ENCODE data around the gene DRAP1.

Gene DRAP1

DNA sequence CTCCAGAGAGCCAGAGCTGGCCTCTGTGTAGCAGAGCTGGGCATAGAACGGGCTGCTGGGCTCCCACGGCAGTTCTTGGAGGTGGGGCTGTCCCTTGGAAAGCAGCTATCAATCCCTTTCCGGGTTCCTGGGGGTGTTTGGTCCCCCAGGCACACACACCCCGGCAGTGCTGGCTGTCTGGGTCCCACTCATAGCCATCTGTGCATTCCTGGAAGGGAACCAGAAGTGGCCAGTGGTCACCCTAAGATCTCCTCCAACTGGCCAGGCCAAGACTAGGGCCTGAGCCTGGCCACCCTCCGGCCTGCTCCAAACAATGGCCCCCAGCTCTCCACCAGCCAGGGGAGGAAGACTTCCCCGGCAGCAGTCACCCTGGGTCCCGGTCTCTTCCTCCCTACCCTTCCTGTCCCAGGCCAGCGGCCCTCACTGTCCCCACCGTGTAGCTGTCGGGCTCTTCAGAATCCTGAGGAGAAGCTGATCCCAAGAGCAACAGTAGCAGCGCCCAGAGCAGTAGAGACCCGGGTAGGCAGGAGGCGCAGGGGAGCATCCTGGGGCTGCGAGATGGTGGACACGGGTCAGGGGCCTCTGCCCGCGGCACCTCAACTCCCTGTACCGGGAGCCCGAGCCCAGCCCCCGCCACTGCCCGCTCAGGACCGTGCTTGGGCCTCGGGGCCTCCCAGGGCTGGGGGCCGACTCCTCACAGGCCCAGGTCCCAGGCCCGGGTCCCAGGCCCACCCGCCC, 47.2 kb upstream of the DRAP1 start:
- Histone ChIP-seq H3K4me3 (replicated peaks; ENCODE audit: insufficient read depth, low read length) (no peak overlapping the region), H3K27me3 (ENCODE audit: insufficient read depth, poor library complexity, severe bottlenecking) (no peaks in the 10 kb centered on the region), H3K27ac (replicated peaks) (no peak overlapping the region)
- TF ChIP-seq SPI1 (IDR thresholded peaks at IDR 0.05; ENCODE audit: borderline replicate concordance, low read depth) (no peak), POLR2AphosphoS5 (IDR thresholded peaks at IDR 0.05; ENCODE audit: low read depth) (no peak), GABPA (IDR thresholded peaks at IDR 0.05; ENCODE audit: low read depth) (no peak)
- TF ChIP-seq, protein P1, sequence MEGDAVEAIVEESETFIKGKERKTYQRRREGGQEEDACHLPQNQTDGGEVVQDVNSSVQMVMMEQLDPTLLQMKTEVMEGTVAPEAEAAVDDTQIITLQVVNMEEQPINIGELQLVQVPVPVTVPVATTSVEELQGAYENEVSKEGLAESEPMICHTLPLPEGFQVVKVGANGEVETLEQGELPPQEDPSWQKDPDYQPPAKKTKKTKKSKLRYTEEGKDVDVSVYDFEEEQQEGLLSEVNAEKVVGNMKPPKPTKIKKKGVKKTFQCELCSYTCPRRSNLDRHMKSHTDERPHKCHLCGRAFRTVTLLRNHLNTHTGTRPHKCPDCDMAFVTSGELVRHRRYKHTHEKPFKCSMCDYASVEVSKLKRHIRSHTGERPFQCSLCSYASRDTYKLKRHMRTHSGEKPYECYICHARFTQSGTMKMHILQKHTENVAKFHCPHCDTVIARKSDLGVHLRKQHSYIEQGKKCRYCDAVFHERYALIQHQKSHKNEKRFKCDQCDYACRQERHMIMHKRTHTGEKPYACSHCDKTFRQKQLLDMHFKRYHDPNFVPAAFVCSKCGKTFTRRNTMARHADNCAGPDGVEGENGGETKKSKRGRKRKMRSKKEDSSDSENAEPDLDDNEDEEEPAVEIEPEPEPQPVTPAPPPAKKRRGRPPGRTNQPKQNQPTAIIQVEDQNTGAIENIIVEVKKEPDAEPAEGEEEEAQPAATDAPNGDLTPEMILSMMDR (IDR thresholded peaks at IDR 0.05; ENCODE audit: insufficient read depth, low read length), result no peak
- TF ChIP-seq, protein P2, sequence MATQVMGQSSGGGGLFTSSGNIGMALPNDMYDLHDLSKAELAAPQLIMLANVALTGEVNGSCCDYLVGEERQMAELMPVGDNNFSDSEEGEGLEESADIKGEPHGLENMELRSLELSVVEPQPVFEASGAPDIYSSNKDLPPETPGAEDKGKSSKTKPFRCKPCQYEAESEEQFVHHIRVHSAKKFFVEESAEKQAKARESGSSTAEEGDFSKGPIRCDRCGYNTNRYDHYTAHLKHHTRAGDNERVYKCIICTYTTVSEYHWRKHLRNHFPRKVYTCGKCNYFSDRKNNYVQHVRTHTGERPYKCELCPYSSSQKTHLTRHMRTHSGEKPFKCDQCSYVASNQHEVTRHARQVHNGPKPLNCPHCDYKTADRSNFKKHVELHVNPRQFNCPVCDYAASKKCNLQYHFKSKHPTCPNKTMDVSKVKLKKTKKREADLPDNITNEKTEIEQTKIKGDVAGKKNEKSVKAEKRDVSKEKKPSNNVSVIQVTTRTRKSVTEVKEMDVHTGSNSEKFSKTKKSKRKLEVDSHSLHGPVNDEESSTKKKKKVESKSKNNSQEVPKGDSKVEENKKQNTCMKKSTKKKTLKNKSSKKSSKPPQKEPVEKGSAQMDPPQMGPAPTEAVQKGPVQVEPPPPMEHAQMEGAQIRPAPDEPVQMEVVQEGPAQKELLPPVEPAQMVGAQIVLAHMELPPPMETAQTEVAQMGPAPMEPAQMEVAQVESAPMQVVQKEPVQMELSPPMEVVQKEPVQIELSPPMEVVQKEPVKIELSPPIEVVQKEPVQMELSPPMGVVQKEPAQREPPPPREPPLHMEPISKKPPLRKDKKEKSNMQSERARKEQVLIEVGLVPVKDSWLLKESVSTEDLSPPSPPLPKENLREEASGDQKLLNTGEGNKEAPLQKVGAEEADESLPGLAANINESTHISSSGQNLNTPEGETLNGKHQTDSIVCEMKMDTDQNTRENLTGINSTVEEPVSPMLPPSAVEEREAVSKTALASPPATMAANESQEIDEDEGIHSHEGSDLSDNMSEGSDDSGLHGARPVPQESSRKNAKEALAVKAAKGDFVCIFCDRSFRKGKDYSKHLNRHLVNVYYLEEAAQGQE (IDR thresholded peaks at IDR 0.05; ENCODE audit: insufficient replicate concordance, low read depth), result no peak
- DNase-seq (ENCODE audit: low read depth in 1 of 2, low spot score in 1 of 2), result no peak

DNA sequence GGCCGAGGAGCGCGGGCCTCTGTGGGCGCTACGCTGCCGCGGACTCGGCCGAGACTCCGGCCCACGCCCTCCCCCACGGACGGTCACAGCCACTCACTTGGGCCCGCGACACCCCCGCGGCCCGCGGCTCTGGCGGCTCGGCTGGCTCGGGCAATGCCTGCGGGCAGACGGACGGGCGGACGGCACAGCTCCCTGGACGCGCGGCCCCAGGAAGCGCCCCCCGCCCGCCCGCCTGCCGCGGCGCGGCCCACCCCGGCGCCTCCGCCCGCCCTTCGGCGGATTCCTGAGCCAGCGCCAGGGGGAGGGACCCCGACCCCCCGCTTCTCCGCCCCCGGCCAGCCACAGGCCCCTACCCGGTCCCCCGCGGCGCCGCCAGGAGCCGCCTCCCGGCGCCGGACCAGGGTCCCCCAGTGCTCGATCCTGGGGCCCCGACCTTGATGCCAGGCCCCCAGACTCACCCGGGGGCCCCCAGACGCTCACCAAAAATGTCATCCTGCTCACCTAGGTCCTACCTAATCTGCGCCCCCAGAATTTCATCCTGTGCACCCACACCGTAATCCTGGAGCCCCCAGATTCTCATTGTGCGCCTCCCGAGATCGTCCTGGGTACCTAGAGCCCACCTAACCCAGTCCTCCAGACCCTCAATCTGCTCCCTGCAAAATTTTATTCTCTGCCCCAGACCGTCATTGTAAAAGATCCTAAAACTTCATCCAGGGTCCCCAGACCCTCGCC, 46.5 kb upstream of the DRAP1 start, which contains the start of gene EFEMP2:
Gene EFEMP2 (minus strand): TSS at position 215 of the 732 bp plus-strand sequence. CDS start 446 bp downstream, outside the sequence.
- H3K4me3 ChIP-seq (replicated peaks; ENCODE audit: insufficient read depth, low read length), result peak within 1 kb of the TSS; percentile 46
- H3K27me3 ChIP-seq (ENCODE audit: insufficient read depth, poor library complexity, severe bottlenecking), result no peaks in the 10 kb centered on the region
- DNase-seq (ENCODE audit: low read depth in 1 of 2, low spot score in 1 of 2), result no peak
- TF ChIP-seq, protein P1 (IDR thresholded peaks at IDR 0.05; ENCODE audit: insufficient read depth, low read length), result no peak
- TF ChIP-seq POLR2AphosphoS5 (IDR thresholded peaks at IDR 0.05; ENCODE audit: low read depth), result no peak
- no peak for TF ChIP-seq SPI1 (IDR thresholded peaks at IDR 0.05; ENCODE audit: borderline replicate concordance, low read depth)
- TF ChIP-seq, protein P2 (IDR thresholded peaks at IDR 0.05; ENCODE audit: insufficient replicate concordance, low read depth), result no peak
- TF ChIP-seq GABPA (IDR thresholded peaks at IDR 0.05; ENCODE audit: low read depth), result no peak
- H3K27ac ChIP-seq (replicated peaks), result peak within 1 kb of the TSS; percentile 35

DNA sequence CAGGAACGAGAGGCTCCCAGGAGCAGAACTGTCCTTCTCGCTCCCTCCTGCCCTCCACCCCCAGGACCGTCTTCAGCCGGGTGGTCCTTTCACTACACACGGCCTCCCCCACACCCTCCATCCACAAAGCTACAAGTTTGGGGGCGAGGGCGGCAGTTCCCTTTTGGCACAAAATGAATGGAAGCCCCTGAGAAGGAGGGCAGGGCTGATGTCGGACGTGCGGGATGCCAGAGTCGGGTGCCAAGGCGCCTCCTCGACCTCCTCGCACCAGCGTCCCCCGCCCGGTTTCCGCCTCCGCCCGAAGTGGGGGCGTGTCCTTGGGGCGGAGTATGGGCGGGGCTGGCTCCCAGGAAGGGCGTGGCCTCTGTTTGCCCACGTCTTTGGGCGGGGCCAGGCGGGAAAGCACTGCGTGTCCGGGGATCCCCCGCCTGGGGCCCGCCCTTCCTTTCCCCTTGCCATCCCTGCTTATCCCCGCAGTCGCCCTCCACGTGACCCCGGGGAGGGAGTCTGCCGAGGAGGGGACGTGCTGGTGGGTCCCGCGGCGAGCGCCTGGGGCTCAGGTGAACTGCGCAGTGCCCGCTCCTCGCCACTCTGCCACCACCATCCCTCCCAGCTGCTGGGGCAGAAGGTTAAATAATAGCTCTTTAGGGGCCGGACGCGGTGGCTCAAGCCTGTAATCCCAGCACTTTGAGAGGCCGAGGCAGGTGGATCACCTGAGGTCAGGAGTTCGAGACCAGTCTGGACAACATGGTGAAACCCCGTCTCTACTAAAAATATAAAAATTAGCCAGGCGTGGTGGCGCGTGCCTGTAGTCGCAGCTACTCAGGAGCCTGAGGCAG, 45.7 kb upstream of the DRAP1 start:
- peak; percentile 88 to 93 for DNase-seq (ENCODE audit: low read depth in 1 of 2, low spot score in 1 of 2)
- no peak for TF ChIP-seq SPI1 (IDR thresholded peaks at IDR 0.05; ENCODE audit: borderline replicate concordance, low read depth)
- TF ChIP-seq, protein P2 (IDR thresholded peaks at IDR 0.05; ENCODE audit: insufficient replicate concordance, low read depth), result no peak
- TF ChIP-seq GABPA (IDR thresholded peaks at IDR 0.05; ENCODE audit: low read depth), result no peak
- peak; percentile 48; the same call in 1 of the 2 replicates for TF ChIP-seq POLR2AphosphoS5 (IDR thresholded peaks at IDR 0.05; ENCODE audit: low read depth)
- TF ChIP-seq, protein P1 (IDR thresholded peaks at IDR 0.05; ENCODE audit: insufficient read depth, low read length), result no peak
- no peaks in the 10 kb centered on the region for H3K27me3 ChIP-seq (ENCODE audit: insufficient read depth, poor library complexity, severe bottlenecking)
- peak overlapping the region; percentile 46 for H3K4me3 ChIP-seq (replicated peaks; ENCODE audit: insufficient read depth, low read length)
- H3K27ac ChIP-seq (replicated peaks), result peak overlapping the region; percentile 35
